ENCODE data around the gene CLDN24.

Gene CLDN24

DNA sequence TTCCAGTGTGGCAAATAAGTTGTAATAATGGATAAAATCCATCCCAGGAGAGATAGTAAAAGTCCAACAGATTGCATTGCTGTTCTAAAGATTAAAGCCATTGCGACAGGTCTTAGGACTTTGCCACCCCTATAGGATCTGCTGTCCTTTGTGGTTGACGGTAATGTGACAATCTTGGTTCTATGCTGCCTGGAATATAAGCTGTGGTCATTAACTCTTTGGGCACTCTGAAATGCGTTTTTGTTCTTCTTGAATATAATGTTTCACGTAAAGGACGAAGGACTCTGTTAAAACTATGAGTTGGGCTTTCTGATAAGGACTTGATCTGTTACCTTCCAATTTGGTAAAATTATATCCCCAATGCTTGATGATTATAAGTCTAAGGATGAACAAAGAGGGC, at the start of gene CLDN24:
CLDN24 (minus strand) TSS at position 101 of the 400 bp plus-strand sequence; CDS start at position 101, 0 bp downstream.
- Histone ChIP-seq H3K4me2 (ENCODE audit: low read depth, low read length) (no peak within 1 kb of the TSS), H3K79me2 (ENCODE audit: low read length) (no peaks in the 10 kb centered on the region), H4K20me1 (ENCODE audit: insufficient read depth, low read length) (no peaks in the 10 kb centered on the region), H3K27ac (ENCODE audit: low read length) (no peak within 1 kb of the TSS), H3F3A (ENCODE audit: insufficient read depth, low read length) (no peaks in the 10 kb centered on the region), H3K9me3 (replicated peaks; ENCODE audit: insufficient read depth, low read length) (no peaks in the 10 kb centered on the region), H3K36me3 (replicated peaks; ENCODE audit: insufficient read depth, low read length) (no peaks in the 10 kb centered on the region), H3K9ac (ENCODE audit: low read length) (no peak within 1 kb of the TSS), H3K4me3 (ENCODE audit: low read length) (no peak within 1 kb of the TSS), H2AFZ (ENCODE audit: low read length) (no peak within 1 kb of the TSS), H3K9me2 (replicated peaks; ENCODE audit: insufficient read depth, low read length) (no peaks in the 10 kb centered on the region), H3K4me1 (ENCODE audit: low read length) (no peaks in the 10 kb centered on the region), H3K27me3 (replicated peaks; ENCODE audit: insufficient read depth, low read length) (no peaks in the 10 kb centered on the region)
- TF ChIP-seq, protein P1, sequence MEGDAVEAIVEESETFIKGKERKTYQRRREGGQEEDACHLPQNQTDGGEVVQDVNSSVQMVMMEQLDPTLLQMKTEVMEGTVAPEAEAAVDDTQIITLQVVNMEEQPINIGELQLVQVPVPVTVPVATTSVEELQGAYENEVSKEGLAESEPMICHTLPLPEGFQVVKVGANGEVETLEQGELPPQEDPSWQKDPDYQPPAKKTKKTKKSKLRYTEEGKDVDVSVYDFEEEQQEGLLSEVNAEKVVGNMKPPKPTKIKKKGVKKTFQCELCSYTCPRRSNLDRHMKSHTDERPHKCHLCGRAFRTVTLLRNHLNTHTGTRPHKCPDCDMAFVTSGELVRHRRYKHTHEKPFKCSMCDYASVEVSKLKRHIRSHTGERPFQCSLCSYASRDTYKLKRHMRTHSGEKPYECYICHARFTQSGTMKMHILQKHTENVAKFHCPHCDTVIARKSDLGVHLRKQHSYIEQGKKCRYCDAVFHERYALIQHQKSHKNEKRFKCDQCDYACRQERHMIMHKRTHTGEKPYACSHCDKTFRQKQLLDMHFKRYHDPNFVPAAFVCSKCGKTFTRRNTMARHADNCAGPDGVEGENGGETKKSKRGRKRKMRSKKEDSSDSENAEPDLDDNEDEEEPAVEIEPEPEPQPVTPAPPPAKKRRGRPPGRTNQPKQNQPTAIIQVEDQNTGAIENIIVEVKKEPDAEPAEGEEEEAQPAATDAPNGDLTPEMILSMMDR (IDR thresholded peaks at IDR 0.05; ENCODE audit: low read length): no peak
- TF ChIP-seq EZH2 (optimal IDR thresholded peaks at IDR 0.05; ENCODE audit: low read depth, low read length) (no peak), EZH2phosphoT487 (IDR thresholded peaks at IDR 0.05; ENCODE audit: low read length) (no peak)
- no peak for DNase-seq

DNA sequence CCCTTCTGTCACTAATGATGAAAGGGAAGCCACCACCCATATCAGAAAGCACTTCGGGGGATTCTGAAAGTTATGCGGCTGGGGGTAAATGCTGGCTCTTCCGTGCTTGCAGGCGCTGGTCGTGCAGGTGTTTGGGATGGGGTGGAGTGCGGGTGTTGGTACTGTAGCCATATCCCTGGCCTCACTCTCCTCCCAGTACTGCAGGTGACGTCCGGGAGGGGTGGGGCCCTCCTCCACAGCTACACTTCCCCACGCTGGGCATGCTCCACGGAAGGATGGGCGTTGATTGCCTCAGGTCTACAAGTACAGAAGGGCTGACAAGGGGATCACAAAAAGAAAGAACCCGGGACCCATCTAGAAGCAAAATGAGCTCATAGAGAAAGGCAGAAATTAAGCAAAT, 48.6 kb upstream of the CLDN24 start:
- TF ChIP-seq, protein P1 (IDR thresholded peaks at IDR 0.05; ENCODE audit: low read length): no peak
- TF ChIP-seq EZH2 (optimal IDR thresholded peaks at IDR 0.05; ENCODE audit: low read depth, low read length) (no peak), EZH2phosphoT487 (IDR thresholded peaks at IDR 0.05; ENCODE audit: low read length) (no peak)
- Histone ChIP-seq H3K27me3 (replicated peaks; ENCODE audit: insufficient read depth, low read length) (no peaks in the 10 kb centered on the region), H3K4me2 (ENCODE audit: low read depth, low read length) (no peak overlapping the region), H3K4me3 (ENCODE audit: low read length) (no peak overlapping the region), H3K4me1 (ENCODE audit: low read length) (no peaks in the 10 kb centered on the region), H3K27ac (ENCODE audit: low read length) (no peak overlapping the region), H3K79me2 (ENCODE audit: low read length) (no peaks in the 10 kb centered on the region), H3K9me2 (replicated peaks; ENCODE audit: insufficient read depth, low read length) (no peaks in the 10 kb centered on the region), H2AFZ (ENCODE audit: low read length) (no peak overlapping the region), H3F3A (ENCODE audit: insufficient read depth, low read length) (no peaks in the 10 kb centered on the region), H3K36me3 (replicated peaks; ENCODE audit: insufficient read depth, low read length) (no peaks in the 10 kb centered on the region), H3K9ac (ENCODE audit: low read length) (no peak overlapping the region), H4K20me1 (ENCODE audit: insufficient read depth, low read length) (no peaks in the 10 kb centered on the region), H3K9me3 (replicated peaks; ENCODE audit: insufficient read depth, low read length) (no peaks in the 10 kb centered on the region)
- no peak for DNase-seq

DNA sequence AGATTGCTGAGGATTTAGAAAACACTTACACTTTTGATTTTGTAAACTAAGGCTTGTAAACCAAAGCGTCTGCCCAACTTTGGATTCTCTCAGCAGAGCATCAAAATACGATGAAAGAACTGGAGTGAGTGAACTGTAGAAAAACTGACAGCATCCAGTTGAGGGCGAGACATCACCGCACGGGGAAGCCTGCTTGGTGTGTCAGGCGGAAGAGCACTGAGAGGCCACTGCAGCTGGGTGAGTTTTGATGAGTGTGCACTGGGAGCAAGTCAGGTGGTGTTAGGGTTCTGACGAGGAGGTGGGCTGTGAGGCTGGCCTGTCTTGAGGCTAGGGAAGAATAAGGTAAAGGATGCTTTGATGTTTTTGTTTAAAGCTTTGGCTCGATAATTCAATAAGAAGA, 46.8 kb upstream of the CLDN24 start:
- H3K4me3 ChIP-seq (ENCODE audit: low read length): no peak overlapping the region
- H3K4me1 ChIP-seq (ENCODE audit: low read length): no peaks in the 10 kb centered on the region
- H3K79me2 ChIP-seq (ENCODE audit: low read length): no peaks in the 10 kb centered on the region
- H4K20me1 ChIP-seq (ENCODE audit: insufficient read depth, low read length): no peaks in the 10 kb centered on the region
- H3K9me2 ChIP-seq (replicated peaks; ENCODE audit: insufficient read depth, low read length): no peaks in the 10 kb centered on the region
- no peaks in the 10 kb centered on the region for H3F3A ChIP-seq (ENCODE audit: insufficient read depth, low read length)
- H3K4me2 ChIP-seq (ENCODE audit: low read depth, low read length): no peak overlapping the region
- no peak overlapping the region for H2AFZ ChIP-seq (ENCODE audit: low read length)
- TF ChIP-seq EZH2phosphoT487 (IDR thresholded peaks at IDR 0.05; ENCODE audit: low read length) (no peak), EZH2 (optimal IDR thresholded peaks at IDR 0.05; ENCODE audit: low read depth, low read length) (no peak)
- TF ChIP-seq, protein P1 (IDR thresholded peaks at IDR 0.05; ENCODE audit: low read length): no peak
- no peak for DNase-seq
- H3K9me3 ChIP-seq (replicated peaks; ENCODE audit: insufficient read depth, low read length): no peaks in the 10 kb centered on the region
- no peak overlapping the region for H3K9ac ChIP-seq (ENCODE audit: low read length)
- H3K27me3 ChIP-seq (replicated peaks; ENCODE audit: insufficient read depth, low read length): no peaks in the 10 kb centered on the region
- no peaks in the 10 kb centered on the region for H3K36me3 ChIP-seq (replicated peaks; ENCODE audit: insufficient read depth, low read length)
- no peak overlapping the region for H3K27ac ChIP-seq (ENCODE audit: low read length)
